NCI-H2029 (cell line): Measurements from ENCODE around the gene RAB11FIP4.

Experiments used
- DNase-seq: peaks from one replicate; lab custom pipeline; 2025; lab: John Stamatoyannopoulos, UW

RAB11FIP4 gene

DNA sequence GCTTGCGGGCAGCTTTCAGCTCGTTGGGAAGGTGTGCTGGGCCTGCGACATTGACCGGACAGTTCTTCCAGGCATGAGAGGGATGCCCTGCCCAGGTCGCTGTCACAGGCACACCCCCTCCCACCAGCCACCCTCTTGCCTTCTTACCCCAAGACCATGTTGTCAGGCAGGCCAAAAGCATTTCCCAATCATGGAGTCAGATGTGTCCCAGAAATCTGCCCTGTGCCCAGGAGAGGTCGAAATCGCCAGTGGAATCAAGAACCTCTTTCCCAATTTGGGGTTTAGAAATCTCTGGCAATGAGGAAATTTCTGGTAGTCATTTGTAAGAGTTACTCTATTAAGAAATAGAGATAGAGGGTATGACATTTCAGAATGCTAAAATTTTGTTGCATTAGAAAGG is 177.1 kb downstream of the RAB11FIP4 start:
- no peak for DNase-seq

DNA sequence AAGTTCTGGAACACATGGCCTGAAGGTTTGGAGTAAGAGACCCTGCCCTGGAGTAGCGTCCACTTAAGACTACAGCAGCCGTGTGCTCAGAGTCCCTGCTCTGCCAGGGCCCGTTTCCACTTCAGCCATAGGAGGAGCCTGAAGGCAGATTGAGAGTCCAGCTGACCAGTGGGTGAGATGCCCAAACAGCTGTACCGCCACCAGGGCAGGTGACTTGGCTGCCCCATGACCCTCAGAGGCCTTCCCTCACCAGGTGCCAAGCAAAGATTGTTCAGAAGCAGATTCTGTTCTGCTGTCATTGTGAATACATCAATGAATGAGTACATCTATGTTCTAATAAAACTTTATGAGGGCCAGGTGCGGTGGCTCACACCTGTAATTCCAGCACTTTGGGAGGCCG is 178.8 kb downstream of the RAB11FIP4 start:
- no peak for DNase-seq

DNA sequence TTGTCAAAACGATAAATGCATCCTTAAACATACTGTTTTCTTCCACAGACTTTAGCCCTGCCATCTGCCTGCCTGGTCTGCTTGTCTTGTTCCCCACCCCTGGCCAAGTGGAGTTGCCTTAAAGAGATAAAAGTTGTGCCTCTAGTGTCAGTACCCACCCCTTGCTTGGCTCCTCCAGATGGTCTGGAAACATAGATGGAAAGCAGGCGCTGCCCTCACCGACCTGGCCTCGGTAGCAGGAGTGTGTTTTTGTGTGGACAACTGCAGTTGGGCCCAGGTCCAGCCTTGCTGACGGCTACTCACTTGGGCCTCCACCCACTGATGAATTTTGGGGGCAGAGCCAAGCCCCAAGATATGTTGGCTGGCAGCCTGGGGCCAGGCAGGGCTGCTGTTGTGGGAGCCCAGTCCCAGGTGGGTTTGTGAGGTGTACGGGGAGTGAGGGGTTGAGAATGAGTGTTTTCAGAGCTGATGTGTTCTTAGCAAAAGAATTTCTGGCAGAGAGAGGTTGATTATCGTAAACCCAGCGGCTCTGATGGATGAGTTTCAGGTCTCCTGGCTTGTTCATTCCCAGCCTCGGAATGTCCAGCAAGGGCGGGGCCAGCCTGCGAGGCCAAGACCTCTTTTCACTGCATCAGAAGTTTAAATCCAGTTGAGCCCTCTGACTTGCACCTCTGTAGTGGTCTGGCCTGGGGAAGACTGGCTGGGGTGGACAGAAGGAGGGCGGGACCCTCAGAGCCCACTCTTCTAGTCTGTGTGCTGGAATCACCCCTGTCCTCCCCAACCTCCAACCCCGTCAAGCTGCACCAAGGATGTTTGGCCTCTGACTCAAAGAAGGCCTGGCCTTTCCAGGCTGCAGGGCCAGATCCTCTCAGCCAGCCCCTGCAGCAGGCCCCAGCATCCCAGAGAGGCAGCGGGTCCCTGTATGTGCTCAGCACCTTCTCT is 179.7 kb downstream of the RAB11FIP4 start:
- DNase-seq = no peak

DNA sequence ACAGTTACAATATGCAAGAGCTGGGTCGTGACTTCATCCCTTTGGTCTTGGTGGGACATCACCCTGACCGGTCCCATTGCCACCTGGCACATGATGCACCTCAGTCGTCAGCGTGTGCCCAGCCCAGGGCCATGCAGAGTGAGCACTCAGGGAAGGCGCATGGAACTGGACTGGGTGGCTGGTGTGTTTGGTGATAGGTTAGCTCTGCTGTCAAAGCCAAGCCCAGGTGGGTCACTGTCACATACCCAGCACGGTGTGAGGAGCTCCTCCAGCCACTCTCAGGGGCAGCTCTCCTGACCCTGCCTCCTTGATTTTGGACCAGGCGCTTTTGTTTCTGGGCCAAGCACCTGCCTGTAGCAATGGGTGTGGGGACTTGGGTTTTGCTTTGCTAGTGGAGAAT is 180.9 kb downstream of the RAB11FIP4 start:
- no peak for DNase-seq

DNA sequence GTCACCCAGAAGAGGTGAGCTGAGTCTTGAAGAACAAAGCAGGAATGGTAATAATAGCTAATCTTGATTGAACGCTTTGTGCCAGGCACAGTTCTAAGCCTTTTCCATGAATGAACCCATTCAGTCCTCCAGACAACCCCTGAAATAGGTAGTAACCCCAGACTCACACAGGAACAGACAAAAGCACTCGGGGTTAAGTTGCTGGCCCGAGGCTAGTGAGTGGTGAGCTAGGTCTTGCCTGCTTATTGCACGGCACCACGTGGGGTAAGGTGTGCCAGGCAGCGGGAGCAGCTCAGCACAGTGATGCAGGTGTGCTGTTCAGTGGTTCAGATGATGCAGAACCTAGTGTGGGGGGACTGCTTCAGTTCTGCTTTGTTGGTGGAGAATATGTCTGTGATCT is 181.6 kb downstream of the RAB11FIP4 start:
- no peak for DNase-seq

DNA sequence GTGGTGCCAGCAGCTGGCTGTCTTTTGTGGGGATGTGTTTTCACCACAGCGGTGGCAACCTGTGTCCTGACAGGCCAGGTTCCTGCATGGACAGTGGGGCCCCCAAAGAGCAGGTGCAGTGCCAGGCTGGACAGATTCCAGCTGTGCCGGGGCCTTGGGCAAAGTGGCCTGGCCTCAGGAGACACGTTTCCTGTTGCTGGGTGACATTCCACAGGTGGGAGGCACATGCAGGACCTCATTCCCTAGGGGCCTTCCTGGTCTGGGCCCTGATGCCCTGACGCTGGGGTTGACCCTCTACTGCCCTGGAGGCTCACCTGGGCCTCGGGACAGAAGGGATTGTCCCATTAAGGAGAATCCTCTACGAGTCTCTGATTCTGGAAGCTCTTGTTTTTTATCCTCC is 182.4 kb downstream of the RAB11FIP4 start:
- DNase-seq = no peak

DNA sequence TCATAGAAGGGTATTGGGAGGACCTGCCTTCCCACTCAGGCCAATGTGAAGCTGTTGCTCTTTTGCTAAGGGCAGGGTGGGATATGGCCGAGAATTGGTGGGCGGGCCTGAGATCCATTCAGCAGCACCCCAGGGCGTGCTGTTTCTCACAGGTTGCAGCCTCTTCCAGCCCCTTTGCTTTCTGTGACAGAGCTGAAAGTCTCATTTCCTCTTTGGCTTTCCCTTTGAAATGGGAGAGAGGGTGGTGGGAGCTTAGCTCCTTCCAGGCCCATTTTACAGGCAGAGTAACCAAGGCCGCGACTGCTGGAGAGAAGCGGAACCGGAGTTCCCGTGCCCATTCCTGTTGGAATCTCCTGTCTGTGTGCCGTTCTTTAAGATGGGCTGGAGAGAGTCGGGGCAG is 183.0 kb downstream of the RAB11FIP4 start:
- DNase-seq = no peak

DNA sequence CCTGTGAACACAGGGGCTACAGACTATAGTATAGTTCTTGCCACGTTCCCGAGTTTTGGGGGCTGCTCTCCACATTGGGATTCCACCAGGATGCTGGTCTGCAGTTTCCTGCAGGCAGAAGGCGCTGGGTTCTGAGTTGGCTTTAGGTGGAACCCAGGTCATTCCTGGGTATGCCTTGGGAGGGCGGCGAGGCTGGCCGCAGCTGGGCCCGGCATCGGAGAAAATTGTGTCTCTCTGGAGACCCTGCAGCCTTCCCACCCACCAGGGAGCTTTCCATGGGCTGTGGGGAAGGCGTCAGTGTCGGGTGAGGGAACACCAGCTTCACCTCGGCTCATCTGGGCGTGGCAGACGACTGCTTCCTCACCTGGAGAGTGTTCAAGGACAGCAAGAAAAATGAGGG is 183.6 kb downstream of the RAB11FIP4 start:
- no peak for DNase-seq

DNA sequence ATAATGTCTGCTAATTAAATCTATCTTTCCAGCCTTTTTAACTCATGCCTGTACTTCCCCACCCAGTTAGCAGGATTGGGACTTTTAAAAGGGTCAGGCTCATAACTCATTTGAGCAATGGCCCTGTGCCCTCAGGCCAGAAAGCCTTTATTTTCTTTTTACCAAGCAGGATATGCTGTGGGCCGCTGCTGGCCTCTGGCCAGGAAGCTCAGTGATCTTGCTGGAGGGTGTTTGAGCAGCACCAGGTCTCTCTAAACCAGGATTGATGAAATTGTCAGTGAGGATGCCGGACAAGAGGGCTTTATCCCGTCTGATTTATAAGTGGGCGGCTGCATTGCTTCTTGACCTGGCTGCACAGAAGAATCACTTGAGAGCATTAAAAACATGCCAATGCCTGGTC is 187.8 kb downstream of the RAB11FIP4 start:
- peak; percentile 23 for DNase-seq

DNA sequence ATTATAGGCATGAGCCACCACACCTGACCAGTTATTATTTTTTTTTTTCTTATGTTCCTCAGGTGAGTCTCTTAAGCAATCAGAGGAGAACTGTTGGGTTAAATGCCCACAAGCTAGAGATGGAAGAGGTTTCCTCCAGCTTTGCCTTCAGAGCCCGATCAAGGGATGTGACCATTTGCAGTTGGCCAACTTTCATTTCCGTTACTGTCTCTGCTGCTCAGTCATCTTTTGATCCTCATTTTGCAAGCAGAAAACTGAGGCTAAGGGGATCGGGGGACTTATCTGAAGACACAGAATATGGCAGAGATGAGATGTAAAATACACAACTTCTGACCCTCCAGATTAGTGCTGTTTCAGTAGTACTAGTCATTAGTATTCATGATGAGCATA is 188.8 kb downstream of the RAB11FIP4 start:
- DNase-seq = no peak

DNA sequence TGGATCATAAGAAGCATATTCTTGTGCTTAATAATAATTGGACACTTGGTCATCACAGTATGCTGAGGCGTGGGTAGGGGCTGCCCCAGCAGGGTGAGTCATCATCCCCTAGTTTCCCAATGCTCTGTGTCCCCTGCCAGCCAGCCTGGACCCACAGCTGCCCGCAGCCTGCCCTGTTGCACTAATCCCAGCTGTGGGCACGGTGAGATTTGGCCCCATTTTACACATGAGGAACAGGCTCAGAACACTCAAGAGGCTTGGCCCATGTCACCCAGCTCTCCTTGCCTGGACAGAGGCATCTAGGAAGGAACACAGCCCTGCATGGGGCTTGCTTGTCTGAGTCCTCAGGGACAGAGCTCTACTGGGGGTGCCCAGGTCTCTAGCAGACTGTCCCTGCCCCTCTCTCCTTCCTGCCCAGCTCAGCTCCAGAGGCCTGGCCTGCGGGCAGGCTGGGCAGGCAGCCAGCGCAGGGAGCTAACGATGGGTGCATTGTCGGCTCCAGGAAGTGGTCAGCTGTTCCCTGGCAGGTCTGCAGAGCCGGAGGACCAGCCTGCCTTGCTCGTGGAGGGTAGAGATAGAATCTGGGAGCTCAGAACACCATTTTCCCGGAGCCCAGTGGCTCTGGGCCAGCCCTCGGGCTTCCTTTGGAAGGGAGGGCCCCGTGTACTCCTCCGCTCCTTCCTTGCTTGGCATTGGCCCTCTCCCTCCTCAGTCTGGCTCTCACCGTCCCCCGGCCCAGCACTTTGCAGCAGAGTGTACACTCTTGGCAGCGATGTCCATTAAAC is 189.4 kb downstream of the RAB11FIP4 start:
- peak; percentile 87 for DNase-seq

DNA sequence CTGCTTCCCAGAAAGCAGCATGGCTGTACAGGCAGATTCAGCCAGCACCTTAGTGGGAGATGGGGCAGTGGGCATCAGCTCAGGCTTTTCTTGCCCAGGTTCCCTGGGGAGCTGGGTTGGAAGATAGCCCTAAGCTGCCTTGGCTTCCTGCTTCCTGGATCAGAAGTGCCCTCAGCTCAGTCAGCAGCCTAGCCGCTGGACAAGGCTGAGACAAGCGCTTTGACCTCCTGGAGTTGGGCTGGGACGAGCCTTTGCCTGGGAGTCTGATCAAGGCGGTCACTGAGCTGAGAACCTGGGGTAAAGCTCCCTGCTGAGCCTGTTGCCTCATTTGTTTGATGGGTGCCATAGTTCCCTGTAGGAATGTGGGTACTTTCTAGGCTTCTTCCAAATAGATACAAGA is 190.0 kb downstream of the RAB11FIP4 start:
- peak; percentile 58 for DNase-seq

DNA sequence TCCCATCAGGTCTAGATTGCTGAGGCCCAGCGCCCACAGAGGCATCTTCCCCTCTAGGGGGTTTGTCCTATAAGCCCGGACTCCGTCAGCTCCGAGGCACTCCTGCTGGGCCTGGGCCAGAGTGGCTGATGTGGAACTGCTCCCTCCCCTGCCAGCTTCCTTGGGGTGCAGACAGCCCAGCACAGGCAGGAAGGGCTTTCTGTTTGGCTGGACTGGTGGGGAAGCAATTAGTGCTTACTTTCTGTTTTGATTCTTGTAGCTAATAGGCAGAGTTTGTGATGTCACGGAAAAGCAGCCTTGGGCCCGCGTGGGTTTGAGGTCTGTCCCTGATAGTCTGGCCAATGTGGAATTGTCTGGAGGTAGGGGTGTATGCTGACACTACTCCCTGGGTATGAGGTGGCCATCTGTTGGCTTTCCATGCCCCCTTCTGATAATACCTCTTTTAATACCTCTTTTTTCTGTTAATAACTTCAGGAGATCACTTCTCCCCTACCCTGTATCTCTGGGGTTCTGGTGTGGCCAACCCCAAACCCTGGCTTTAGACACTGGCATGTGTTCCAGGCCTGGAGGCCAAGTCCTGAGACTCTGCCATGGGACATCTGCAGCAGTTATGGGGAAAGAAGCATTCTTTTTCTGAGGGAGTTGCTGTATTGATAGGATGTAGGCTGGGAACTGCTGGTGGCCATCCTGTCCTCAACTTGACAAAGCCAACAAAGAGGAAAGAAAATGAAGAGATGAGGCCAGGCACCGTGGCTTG is 190.9 kb downstream of the RAB11FIP4 start:
- DNase-seq = peak; percentile 29

DNA sequence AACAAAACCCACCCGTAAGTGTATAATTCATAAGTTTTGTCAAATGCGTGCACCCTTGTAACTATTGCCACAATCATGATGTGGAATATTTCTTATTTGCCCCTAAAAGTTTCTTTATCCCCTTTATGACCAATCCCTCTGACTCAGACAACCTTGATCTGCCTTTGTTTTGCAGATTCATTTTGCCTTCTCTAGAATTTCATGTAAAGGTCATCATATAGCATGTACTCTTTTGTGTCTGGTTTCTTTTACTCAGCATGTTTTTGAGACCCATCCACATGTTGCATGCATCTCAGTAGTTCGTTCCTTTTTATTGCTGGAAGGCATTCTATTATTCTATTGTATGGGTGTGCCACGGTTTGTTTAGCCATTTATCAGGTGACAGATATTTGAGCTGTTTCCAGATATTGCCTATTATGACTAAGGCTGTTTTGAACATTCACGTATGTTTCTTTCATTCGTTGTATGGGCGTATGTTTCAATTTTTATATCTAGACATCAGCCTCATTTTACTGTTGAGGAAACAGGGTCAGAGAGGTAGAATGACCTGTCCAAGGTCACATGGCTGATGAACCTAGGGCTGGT is 192.4 kb downstream of the RAB11FIP4 start:
- no peak for DNase-seq

DNA sequence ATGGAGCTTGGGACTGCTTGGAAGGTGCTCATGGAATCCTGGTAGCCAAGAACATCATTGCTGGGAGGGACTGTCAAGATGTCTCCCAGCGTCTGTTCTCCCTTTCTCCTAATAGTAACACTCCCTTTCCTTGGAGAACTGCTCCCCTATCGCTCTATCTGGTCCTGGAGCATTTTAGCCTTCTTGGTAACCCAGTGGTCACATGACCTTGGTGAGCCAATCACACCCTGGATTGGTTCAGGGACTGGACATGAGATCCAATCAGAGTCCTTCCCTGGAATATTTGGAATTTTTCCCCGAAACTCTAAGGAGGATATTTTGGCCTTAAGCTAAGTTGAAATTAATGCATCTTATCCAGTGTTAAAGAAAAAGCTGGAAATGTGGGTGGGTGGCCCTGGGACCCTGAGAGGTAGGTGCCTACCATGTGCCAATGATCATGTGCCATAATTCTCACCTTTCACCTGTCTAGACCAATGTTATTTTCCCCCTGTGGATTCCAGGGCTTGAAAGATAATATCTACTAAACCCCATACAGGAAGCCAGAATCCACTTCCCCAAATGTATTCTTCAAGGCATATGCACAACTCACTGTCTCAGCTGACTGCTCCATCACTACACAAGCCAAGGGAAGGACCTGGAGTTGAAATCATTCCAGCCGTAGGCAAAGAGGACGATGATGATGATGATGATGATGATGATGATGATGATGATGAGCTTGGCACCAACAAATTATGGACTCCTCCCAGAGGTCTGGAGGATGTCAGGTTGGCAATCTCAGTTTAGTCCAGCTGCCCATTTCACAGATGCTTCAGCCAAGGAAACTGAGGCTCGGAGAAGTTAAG is 193.2 kb downstream of the RAB11FIP4 start:
- DNase-seq = no peak

DNA sequence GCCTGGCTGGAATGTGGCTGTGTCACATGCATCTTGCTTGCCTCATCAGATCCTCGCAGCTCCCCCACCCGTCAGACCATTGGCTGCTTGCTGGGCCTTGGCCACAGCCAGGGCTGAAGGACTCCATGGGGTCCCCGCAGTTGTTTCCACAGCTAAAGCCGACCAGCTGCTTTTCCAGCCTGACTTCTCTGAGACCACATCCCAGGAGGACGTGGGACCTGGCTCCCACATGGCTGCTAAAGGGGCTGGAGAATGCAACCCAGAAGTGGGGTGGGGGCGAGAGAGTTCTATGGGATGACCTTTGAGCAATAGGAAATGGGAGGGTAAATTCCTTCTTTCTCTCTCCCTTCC is 193.8 kb downstream of the RAB11FIP4 start:
- no peak for DNase-seq

DNA sequence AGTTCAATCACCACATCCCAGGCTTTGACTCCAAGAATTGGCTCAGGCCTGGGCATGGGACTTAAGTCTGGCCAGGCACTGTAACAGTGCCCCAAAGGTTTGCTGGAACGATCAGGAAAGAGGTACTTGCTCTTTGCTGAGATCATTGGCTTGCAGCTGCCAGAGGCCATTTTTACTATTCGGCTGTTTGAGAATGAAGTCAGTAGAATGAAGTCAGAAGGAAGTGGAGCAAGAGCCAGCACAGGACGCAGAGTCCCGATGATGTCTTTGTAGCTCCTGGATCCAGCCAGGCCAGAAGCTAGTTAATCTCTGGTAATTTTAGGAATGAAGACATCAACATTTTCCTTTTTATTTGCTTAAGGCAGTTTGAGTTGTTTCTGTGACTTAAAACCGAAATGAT is 195.5 kb downstream of the RAB11FIP4 start:
- peak; percentile 25 for DNase-seq

DNA sequence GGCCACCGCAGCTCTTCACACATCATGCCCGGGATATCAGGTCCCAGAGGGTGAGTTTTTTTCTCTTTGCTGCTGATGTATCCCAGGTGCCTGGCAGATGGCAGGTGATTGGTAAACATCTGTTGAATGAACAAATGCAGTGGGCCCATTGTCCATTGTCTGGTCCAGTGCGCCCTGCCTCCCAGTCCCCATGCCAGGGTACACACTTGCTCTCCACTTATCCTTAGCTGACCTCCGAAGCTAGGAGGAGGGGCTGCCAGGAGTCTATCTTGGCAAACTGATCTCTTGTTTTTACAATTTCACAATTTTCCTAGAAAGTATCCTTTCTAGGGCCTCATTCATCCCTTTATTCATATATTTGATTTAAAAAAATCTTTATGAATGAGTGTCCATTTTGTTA is 196.0 kb downstream of the RAB11FIP4 start:
- DNase-seq = peak; percentile 78
